GM18507 (cell line): ENCODE results near the gene TSSC4.

Experiments
- DNase-seq: peaks from one replicate; pipeline ENCODE4 v3.0.0; 2011; ENCODE audit warnings: low read depth; ENCODE audit not compliant: insufficient read length; ENCODE audit errors: extremely low spot score
- FAIRE-seq: peaks from 2 replicates; lab custom pipeline; 2011; peaks lifted over from hg19 to GRCh38; lab: Jason Lieb, UNC

Gene TSSC4

DNA sequence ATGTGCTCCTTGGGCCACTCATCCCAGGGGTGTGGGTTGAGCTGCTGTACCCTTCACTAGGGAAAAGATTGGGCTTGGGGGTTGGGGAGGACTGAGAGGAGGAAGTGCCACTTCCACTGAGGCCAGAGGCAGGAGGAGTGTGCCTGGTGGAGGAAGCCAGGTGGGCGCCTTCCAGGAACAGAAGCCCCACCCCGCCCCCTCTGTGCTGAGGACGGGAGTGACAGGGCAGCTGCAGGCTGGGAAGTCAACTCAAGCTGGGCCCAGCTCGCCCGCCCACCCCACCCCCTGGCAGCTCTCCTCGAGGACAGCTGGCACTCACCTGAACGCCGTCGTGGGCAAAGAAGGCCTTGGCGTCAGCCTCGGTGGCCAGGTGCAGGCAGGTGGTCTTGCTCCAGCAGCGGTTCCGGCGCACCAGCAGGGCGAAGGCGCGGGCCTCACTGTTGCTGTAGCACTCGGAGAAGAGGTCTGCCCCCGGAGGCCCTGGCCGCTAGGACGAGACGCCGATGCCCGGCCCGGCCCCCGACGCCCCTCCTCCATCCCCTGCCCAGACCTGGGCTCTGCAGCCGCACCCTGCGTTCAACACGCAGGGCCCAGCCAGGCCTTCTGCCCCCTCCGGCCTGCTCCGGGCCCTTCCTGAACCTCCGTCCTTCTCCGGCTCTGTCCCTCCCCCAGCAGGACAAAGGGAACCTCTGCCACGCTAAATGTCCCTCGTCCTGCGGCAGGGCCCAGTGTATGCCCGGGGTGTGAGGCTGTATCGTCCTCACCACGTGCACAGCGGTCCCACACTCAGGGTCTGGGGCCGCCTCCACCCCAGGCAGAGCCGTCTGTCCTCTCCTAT, 13.4 kb downstream of the TSSC4 start:
- FAIRE-seq = no peak
- no peak for DNase-seq

GRCh38 chr11:2414616-2415015, 14.1 kb downstream of the TSSC4 start:
- no peak for FAIRE-seq
- no peak for DNase-seq

- FAIRE-seq (no peak), DNase-seq (no peak)
Observed at GRCh38 chr11:2415171-2415570, 14.6 kb downstream of the TSSC4 start.

GRCh38 chr11:2415601-2416380, 15.2 kb downstream of the TSSC4 start:
- FAIRE-seq (no peak), DNase-seq (no peak)

DNA sequence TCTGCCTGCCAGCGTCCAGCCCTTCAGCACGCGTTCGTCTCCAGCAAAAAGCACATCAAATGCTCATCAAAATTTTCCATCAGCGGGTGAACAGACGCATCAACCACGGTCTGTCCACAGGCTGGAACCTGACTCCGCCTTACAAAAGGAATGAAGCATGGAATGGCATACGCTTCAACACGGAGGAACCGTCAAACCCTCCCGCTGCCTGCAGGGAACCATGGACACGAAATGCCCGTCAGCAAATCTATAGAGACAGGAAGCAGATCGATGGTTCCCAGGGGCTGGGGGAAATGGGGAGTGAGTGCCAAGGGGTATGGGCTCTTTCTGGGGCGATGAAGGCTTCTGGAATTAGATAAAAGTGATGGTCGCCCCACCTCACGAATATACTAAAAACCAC, 16.2 kb downstream of the TSSC4 start:
- DNase-seq = no peak

DNA sequence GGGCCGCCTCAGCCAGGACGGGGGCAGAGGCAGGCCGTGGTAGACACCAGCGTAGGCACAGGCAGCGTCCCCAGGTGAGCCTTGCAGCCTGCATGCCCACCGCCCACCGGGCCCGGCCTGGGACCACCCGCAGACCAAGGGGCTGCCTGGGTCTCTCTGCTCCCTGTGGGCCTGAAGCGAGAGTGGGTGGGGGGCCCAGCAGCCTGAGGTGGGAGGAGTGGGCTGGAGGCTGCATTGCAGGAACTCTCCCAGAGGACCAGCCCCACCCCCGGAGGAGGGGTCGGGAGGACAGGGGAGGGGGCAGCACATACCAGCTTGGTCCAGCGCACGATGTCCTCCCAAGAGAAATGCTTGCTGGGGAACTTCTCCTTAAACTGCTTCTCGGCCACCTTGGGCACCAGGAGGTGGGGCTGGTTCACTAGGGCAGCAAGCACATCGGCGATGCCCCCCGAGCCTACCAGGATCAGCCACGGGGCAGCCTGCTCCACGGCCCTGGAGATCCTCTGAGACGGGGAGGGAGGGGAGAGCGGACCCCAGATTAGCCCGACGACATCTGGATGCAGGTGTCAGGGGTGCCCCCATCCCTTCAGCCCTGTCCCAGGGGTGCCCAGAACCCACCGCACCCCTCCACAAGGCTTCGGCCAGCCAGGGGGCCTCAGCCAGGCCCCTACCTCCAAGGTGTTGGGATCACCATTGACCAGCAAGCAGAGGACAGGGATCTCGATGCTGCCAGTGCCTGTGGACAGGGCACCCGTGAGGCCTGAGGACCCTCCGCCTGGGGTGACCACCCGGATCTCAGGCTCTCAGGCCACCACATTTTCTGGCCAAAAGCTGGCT, 17.5 kb downstream of the TSSC4 start:
- DNase-seq = no peak
- no peak for FAIRE-seq

More for the DNA sequence above, 16.2 kb downstream of the TSSC4 start:
- no peak for FAIRE-seq

DNA sequence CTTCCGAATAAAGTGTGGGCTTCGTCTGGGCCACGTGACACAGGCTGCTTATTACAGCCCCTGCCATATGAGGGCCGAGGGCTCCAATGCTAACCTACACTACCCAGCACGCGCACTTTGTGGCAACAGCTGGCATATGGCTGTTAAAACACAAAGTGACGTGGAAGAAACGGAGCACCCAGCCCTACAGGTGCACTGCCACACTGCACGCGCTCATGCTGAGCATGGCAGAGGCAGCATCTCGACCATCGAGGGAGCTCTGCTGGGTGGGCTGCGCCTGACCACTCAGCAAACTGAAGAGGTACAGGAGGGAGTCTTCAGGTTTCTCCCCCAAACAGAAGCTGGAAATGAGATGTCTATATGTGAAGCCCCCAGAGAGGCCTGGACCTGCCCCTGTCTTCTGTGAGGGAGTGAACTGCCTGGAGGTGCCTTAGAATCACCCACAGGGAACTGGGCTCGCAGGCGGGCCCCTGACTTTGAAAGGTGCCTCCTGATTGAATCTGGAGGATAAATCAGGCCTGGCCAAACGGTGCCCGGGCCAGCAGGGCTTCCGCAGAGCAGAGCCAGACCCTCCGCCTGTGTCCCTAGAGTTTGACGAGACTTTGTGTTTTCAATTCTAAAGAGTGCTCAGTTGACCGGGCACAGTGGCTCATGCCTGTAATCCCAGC, 18.3 kb downstream of the TSSC4 start:
- FAIRE-seq (no peak), DNase-seq (no peak)

- DNase-seq (peak; percentile 57), FAIRE-seq (peak; percentile 61)
Observed at GRCh38 chr11:2419638-2420501, 19.3 kb downstream of the TSSC4 start.

- FAIRE-seq (peak; percentile 66), DNase-seq (peak; percentile 88)
Observed at GRCh38 chr11:2420502-2421225, 20.1 kb downstream of the TSSC4 start.

DNA sequence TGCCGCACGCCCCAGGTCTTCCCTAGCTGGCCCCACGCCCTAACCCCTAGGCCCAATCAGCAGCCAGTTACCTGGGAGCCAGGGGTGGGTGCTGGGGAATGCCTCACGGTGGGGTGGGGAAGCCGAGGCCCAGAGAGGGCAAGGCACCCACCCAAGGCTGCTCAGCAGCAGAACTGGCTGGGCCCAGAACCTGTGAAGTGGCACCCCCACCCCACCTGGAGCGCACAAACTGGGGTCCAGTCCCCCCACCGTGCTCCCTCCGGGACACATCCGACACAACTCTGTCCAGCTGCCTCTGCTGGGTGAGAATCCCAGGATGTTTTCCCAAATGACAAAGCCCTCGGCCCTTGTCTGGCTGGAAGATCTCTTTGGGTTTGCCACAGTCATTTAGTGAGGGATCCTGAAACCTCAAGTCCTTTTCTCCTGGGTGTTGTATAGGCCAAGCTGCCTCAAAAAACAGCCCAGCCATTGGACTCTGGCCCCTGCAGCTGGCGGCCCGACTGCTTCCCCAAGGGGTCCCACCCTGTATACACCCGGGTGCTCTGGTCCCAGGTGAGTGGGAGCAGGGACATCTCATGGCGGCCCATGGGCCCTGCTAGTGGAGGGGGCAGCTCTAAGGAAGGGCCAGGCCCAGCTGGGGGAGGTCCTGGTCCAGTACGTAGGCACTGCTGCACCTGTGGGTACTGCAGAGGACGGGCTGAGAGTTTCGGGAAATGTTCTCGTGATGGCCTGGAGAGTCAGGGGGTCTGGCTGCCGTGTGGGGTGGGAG, 20.9 kb downstream of the TSSC4 start:
- FAIRE-seq (no peak), DNase-seq (no peak)

DNA sequence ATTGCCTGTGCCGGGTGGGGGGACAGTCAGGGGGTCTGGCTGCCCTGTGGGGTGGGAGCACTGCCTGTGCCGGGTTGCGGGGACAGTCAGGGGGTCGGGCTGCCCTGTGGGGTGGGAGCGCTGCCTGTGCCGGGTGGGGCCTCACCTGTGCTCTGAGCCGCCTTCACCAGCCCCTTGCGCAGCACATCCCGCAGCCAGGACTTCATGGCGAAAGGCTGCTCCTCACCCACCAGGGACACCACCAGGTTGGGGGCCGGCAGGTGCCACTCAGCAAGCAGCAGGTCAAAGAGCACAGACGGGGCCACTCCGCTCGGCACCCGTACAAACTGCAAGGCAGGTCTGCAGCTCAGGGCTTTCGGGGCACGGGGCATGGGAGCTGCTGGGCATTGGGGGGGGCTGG, 21.4 kb downstream of the TSSC4 start:
- DNase-seq (no peak), FAIRE-seq (no peak)

GRCh38 chr11:2422461-2423156, 22.1 kb downstream of the TSSC4 start:
- no peak for FAIRE-seq
- DNase-seq = no peak

GRCh38 chr11:2423157-2424025, 22.8 kb downstream of the TSSC4 start:
- DNase-seq = no peak
- FAIRE-seq = no peak

GRCh38 chr11:2424811-2425495, 24.4 kb downstream of the TSSC4 start:
- DNase-seq (no peak), FAIRE-seq (no peak)

GRCh38 chr11:2425506-2425905, 25.0 kb downstream of the TSSC4 start:
- FAIRE-seq = no peak
- no peak for DNase-seq
